GM18517 (cell line): ENCODE results near the gene SPRN.
"Not testable (repeated sequence)": the region's sequence is repeated elsewhere in the genome, so short reads cannot be mapped to it uniquely, and the experiment has no call there.

Source experiments
- ATAC-seq: cut with Tn5 transposase; IDR thresholded peaks from one replicate; pipeline ENCODE4 v1.9.1; 2021; ENCODE audit warnings: mild to moderate bottlenecking, moderate library complexity; ENCODE audit not compliant: unreplicated experiment

SPRN gene, protein sequence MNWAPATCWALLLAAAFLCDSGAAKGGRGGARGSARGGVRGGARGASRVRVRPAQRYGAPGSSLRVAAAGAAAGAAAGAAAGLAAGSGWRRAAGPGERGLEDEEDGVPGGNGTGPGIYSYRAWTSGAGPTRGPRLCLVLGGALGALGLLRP

DNA sequence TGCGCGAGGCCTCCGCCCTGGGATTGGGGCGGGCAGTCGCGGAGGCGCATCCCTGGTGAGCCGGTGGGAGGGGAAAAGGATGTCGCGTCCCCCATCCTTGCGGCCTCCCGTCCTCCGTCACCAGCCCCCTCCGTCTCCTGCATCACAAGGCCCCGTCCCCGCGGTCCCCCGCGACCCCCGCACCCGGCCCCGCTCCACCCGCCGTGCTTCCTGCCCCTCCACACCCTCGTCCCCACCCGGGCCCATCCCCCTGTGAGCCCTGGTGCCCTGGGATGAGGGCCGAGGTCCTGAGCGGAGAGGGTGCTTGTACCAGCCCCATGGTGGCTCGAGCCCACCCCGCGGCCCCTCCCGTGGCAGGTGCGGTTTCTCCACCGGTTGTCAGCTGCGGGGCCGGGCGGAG, at the start of gene SPRN:
Gene SPRN, minus strand, starts transcription at position 25 of the 400 bp plus-strand sequence. CDS start 944 bp downstream, outside the sequence.
- not testable (repeated sequence) for ATAC-seq

- ATAC-seq, result no peak
These were observed 49.6 kb upstream of the SPRN start for GRCh38 chr10:133474027-133474426.

GRCh38 chr10:133473270-133473669, 48.8 kb upstream of the SPRN start:
- no peak for ATAC-seq

GRCh38 chr10:133471300-133472109, 47.1 kb upstream of the SPRN start:
- ATAC-seq, result no peak

DNA sequence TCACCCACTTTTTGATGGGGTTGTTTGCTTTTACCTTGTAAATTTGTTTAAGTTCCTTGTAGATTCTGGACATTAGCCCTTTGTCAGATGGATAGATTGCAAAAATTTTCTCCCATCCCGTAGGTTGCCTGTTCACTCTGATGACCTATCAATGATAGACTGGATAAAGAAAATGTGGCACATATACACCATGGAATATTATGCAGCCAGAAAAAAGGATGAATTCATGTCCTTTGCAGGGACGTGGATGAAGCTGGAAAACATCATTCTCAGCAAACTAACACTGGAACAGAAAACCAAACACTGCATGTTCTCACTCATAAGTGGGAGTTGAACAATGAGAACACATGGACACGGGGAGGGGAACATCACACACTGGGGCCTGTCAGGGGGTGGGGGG, 44.8 kb upstream of the SPRN start:
- ATAC-seq, result not testable (repeated sequence)

- no peak for ATAC-seq
These were observed 43.0 kb upstream of the SPRN start for GRCh38 chr10:133467286-133467911.

- no peak for ATAC-seq
These were observed 42.4 kb upstream of the SPRN start for GRCh38 chr10:133466683-133467275.

DNA sequence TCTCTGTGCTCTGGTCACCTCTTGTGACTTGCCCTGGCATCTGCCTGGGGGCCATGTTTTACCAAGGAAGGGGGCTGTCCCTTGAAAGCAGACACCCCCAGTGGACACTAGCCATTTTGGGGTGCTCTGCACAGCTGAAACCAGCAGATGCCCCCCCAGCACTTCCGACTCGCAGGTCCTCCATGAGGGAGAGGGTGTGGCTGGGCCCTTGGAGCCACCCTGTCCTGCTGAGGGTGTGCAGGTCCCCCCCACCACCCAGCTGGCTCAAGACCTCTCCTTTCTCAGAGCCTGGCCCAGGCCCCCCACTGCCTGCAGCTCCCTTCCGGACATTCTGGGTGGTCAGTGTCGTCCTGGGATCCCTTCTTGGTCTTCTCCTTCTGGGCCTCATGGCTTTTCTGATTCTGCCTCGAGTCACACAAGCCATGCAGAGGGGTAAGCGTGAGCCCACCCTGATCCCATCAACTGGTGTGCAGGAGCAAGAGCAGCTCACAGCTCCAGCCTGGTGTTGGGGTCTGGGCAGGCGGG, 41.6 kb upstream of the SPRN start:
- no peak for ATAC-seq

DNA sequence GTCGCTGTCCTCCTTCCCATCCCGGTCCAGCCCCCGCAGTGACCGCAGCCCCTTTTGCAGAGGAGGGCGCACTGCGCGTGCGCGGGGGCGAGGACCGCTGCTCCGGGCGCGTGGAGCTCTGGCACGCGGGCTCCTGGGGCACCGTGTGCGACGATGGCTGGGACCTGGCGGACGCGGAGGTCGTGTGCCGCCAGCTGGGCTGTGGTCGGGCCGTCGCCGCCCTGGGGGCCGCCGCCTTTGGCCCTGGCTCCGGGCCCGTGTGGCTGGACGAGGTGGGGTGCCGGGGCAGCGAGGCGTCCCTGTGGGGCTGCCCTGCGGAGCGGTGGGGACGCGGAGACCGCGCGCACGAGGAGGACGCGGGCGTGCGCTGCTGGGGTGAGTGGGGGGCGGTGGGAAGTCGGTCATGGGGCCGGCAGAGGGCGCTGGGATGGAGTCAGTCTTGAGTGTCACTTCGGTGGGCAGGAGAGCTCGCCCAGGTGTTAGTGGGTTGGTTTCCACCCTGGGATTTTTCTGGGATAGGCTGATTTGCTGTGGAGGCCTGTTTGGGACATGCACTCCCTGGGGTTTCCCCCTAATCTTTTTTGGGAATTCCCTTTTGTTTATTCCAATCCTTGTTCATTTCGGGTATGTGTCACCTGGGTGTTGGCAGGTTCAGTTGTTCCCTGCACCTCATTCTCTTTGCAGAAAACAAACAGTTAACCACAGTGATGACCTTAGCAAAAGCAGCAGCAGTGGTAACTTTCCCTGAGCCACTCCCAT, 40.9 kb upstream of the SPRN start:
- no peak for ATAC-seq

DNA sequence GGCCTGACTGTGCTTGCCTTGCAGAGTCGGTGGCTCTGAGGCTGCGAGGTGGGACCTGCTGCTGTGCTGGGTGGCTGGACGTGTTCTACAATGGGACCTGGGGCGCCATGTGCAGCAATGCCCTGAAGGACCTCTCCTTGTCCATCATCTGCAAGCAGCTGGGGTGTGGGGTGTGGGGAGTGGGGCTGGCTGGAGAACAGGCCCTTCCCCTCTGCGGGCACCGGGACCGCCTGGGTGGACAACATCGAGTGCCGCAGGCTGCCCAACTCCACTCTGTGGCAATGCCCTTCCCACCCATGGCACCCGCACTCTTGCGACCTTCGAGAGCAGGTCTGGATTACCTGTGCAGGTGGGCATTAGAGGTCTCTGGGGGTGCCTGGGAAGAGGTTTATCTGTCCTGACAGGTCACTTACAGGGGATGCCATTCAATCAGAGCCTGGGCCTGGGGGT, 40.2 kb upstream of the SPRN start:
- ATAC-seq, result no peak

DNA sequence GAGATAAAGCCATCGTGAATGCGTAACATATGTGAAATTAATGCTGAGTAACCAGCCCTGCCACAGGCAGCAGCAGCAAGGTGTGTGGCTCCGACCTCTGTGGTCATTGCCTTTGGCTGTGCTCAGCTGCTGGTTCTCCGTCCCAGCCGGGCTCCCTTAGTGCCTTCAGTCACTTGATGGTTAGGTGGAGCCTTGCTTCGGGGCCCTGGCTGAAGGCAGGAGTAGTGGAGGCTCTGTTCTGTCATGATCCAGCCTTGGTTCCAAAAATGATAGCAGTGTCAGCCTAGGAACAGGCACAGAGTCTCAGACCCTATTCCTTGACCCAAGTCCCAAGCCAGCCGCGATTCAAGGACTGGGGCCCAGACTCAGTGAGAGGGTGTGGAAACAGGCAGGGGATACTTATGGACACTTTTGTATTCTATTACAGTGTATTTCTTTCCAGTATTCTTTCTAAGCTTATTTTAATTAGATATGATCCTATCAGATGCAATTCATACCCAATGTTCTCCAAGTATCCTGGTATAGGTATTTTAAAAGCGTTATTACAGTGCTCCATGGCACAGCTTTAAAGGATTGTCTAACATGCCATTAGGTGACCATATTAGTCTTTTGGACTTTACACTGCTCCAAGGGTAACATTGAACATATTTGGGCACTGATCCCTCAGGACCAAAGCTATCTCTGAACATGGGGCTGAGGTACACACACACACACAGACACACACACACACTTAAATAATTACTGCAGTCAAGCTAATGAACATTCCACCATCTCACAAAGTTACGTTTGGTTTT, 38.3 kb upstream of the SPRN start:
- no peak for ATAC-seq

DNA sequence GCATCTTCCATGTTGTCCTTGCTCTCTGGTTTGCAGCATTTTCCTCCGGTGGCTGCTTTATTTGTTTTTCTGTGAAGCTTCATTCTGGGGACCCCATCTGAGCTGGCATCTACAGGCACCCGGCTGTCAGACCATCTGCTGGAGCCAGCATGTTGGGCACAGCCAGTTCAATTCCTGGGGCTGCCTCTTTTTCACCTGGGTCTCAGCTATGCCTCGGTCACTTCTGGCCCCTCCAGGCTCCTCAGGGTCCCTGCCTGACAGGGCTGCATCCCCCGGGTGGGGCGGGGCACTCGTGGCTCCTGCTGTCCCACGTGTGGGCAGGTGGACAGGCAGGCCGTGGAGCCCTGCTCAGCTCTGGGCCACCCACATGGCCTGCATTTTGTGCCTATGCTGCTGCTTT, 37.4 kb upstream of the SPRN start:
- ATAC-seq, result no peak

- no peak for ATAC-seq
These were observed 36.6 kb upstream of the SPRN start for GRCh38 chr10:133461027-133461426.

- no peak for ATAC-seq
These were observed 35.9 kb upstream of the SPRN start for GRCh38 chr10:133460208-133460769.

GRCh38 chr10:133459454-133460207, 35.2 kb upstream of the SPRN start:
- no peak for ATAC-seq

DNA sequence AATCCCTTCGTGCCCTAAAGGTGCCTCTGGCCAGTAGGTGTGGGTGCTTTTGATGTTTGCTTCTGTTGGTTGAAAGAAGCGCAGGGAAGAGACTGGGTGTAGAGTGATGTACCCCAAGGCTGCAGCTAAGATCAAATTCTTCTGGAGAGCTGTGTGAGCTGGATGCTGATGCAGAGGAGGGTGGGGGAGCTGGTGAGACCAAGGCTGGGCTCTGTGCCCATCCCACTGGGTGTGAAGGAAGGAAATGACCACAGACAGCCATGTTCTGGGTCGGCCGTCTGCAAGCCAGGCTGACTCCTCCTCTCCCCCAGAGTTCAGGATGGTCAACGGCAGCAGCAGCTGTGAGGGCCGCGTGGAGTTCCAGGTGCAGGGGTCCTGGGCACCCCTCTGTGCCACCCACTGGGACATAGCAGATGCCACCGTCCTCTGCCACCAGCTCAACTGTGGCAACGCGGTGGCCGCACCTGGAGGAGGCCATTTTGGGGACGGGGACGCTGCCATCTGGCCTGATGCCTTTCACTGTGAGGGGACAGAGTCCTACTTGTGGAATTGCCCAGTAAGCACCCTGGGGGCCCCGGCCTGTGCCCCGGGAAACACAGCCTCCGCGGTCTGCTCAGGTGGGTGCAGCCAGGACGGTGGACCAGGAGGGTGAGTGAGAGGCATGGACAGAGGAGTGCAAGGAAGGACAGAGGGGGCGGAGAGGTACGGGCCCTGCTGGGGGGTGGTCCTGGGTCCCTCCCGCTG, 34.5 kb upstream of the SPRN start:
- no peak for ATAC-seq

DNA sequence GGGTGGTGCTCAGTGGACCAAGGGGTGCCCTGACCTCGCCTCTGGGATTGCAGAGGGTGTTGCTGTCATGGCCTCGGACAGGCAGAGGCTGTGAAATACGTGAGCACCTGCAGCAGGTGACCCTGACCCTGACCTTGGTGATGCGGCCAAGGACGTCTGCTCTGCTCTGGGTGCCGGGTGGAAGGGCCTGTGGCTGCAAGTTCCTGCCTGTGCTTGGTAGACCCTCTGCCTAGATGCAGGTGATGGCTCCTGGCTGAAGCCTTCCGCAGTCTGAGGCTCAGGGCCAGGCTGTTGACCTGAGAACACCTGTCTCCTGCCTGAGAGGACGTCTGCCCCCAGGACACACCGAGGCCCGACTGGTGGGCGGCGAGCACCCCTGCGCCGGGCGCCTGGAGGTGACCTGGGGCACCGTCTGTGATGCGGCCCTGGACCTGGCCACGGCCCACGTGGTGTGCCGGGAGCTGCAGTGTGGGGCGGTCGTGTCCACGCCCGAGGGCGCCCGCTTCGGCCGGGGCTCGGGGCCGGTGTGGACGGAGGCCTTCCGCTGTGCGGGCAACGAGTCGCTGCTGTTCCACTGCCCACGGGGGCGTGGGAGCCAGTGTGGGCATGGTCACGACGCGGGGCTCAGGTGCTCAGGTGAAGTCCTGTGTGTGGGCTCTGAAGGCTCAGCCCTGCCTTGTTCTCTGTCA, 33.7 kb upstream of the SPRN start:
- no peak for ATAC-seq
